Stimulated activated CD4-positive, alpha-beta T cell treated with anti-CD3 and anti-CD28 coated beads, TNF-alpha, amount 100 ng/mL, for 1 hour (primary cell): ENCODE measurements around the gene SLFNL1.
A peak's percentile ranks its signal among the peaks of the same experiment; 100 is the strongest.

Source experiments
- DNase-seq, 3 donors: peaks; one replicate each; pipeline ENCODE4 v3.0.0-alpha.2; 2020; ENCODE audit warnings: low read depth in 3 of 3, low spot score in 1 of 3

SLFNL1 gene

GRCh38 chr1:41020654-41021053 is 871 bp downstream of the SLFNL1 start:
- DNase-seq, result no peak

- no peak for DNase-seq
Observed at GRCh38 chr1:41020109-41020576, 1.4 kb downstream of the SLFNL1 start.

- DNase-seq, result no peak
Observed at GRCh38 chr1:41019353-41019745, 2.2 kb downstream of the SLFNL1 start.

GRCh38 chr1:41018018-41018410 is 3.5 kb downstream of the SLFNL1 start:
- DNase-seq, result no peak

- no peak for DNase-seq
Observed at GRCh38 chr1:41017141-41018017, 4.1 kb downstream of the SLFNL1 start.

GRCh38 chr1:41015897-41016470 is 5.5 kb downstream of the SLFNL1 start:
- no peak for DNase-seq

GRCh38 chr1:41015281-41015896 is 6.1 kb downstream of the SLFNL1 start:
- DNase-seq, result no peak

GRCh38 chr1:41014871-41015270 is 6.7 kb downstream of the SLFNL1 start:
- no peak for DNase-seq

GRCh38 chr1:41013796-41014195 is 7.7 kb downstream of the SLFNL1 start:
- no peak for DNase-seq

GRCh38 chr1:41013024-41013423 is 8.5 kb downstream of the SLFNL1 start:
- DNase-seq, result no peak

GRCh38 chr1:41010345-41010744 is 11.2 kb downstream of the SLFNL1 start:
- DNase-seq, result no peak

GRCh38 chr1:41009466-41009865 is 12.1 kb downstream of the SLFNL1 start:
- no peak for DNase-seq

GRCh38 chr1:41006942-41007865 is 14.3 kb downstream of the SLFNL1 start:
- DNase-seq, result no peak

GRCh38 chr1:41005876-41006275 is 15.6 kb downstream of the SLFNL1 start:
- DNase-seq, result no peak

GRCh38 chr1:41003640-41004220 is 17.8 kb downstream of the SLFNL1 start:
- peak; percentile 56 to 76 (median 62) for DNase-seq

- no peak for DNase-seq
Observed at GRCh38 chr1:41003127-41003639, 18.3 kb downstream of the SLFNL1 start.

- no peak for DNase-seq
Observed at GRCh38 chr1:40998668-40999067, 22.9 kb downstream of the SLFNL1 start.

GRCh38 chr1:40997096-40997495 is 24.4 kb downstream of the SLFNL1 start:
- no peak for DNase-seq

- no peak for DNase-seq
Observed at GRCh38 chr1:40989066-40989465, 32.5 kb downstream of the SLFNL1 start.

- DNase-seq, result no peak
Observed at GRCh38 chr1:40988280-40988679, 33.2 kb downstream of the SLFNL1 start.
